Jurkat, Clone E6-1 (cell line): ENCODE results near the gene DMAC1.

Experiments
- DNase-seq: peaks from one replicate; pipeline ENCODE4 v3.0.0-alpha.2; 2011; ENCODE audit warnings: low read depth, low spot score
- H3K4me3 ChIP-seq: 2 replicates; pipeline ENCODE4 v1.5.1; 2011; ENCODE audit warnings: mild to moderate bottlenecking, low read length, control low read depth, moderate library complexity

The DMAC1 gene

GRCh38 chr9:7785813-7786212, 13.8 kb downstream of the DMAC1 start:
- H3K4me3 ChIP-seq: no peak overlapping the region
- DNase-seq: no peak

DNA sequence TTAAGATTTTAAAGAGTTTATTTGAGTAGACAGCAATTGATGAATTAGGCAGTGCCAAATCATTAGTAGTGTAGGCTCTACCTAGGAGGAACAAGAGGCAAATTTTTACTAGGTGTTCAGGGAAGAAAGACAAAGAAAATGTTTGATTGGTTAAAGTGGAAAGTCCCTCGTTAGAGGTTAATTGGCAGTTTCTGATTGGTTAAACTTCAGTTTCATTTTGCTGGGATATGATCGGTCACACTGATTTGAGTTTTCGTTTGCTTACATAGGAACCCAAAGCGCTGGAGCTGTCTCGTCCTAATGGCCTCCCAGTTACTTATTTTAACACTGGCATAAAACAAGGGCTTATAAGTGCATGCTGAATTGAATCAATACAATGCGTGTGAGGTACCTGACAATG, 15.1 kb downstream of the DMAC1 start:
- H3K4me3 ChIP-seq: no peak overlapping the region
- DNase-seq: no peak

- no peak for DNase-seq
- H3K4me3 ChIP-seq: no peak overlapping the region
These were observed 15.9 kb downstream of the DMAC1 start for GRCh38 chr9:7783635-7784063.

DNA sequence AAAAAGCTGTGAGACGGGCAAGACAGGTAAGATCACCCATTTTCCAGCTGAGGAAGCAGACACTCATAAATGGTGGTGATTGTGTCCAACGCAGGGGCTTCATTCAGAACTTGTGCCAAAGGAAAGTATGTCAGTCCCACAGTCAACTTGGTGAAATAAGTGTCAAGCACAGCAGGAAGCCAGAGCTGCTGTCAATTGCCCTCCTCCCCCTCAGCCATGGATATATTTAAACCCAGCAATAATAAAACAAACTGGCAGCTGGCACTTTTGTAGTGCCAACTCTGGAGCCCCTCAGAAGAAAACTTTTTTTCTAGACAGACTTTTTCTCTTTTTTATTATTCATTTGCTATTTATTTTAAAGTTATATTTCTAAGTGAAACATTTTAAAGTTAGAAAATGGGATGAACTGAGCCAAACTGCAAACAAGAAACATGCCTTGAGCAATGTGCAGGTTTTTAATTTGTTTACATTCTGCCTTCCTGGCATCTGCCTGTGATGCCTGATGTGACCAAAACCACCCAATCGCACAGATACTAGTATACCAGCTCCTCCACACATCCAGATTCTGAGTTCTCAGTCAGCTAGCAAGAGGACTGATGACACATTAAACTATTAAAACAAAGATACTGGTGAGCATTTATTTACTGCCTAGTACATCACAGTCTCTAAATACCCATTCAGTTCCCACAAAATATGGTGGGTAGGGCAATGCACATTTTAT, 17.0 kb downstream of the DMAC1 start:
- no peak overlapping the region for H3K4me3 ChIP-seq
- no peak for DNase-seq

GRCh38 chr9:7780261-7780988, 19.2 kb downstream of the DMAC1 start:
- DNase-seq: no peak
- H3K4me3 ChIP-seq: no peak overlapping the region

- no peak overlapping the region for H3K4me3 ChIP-seq
- DNase-seq: no peak
These were observed 20.6 kb downstream of the DMAC1 start for GRCh38 chr9:7778851-7779600.

GRCh38 chr9:7777771-7778170, 21.8 kb downstream of the DMAC1 start:
- H3K4me3 ChIP-seq: no peak overlapping the region
- DNase-seq: no peak

DNA sequence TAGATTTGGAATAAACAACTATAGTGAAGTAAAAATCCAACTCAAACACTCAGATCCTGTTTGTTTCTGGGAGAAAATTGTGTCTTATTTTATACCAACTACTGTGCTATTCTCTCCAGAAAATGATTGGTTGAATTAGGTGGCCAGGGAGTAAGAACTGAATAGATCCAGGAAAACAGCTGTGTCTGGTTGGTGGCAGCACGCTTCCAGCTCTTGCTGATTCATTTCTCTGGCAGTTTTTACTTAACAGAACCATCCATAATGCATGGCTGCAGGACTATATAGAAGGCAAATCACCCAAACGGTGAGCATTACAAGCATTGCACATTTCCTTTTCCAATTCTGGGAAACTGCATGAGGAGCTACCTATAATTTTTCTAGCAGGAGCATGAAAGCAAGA, 29.5 kb downstream of the DMAC1 start:
- no peak overlapping the region for H3K4me3 ChIP-seq
- no peak for DNase-seq

- no peak overlapping the region for H3K4me3 ChIP-seq
- DNase-seq: no peak
These were observed 37.0 kb downstream of the DMAC1 start for GRCh38 chr9:7762600-7762999.

- DNase-seq: no peak
- H3K4me3 ChIP-seq: no peak overlapping the region
These were observed 39.6 kb downstream of the DMAC1 start for GRCh38 chr9:7760014-7760415.

DNA sequence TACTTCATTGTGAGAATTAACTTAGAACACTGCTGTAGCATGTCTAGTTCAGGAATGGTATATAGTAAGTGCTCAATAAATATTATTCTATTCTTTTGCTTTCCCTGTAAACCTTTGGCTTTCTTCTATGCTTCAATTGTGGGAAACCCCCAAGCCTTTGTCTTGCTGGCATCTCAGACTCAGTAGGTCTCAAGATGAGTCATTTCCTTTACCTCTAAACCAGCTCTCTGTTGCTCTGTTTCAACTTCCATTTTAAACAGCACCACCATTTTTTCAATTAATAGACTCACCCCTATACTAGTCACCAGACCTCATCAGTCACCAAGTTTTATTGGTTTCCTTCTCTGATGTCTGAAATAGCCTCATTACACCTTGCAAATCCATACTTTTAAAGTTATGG, 43.5 kb downstream of the DMAC1 start:
- DNase-seq: no peak
- H3K4me3 ChIP-seq: no peak overlapping the region

- H3K4me3 ChIP-seq: no peak overlapping the region
- no peak for DNase-seq
These were observed 47.1 kb downstream of the DMAC1 start for GRCh38 chr9:7752481-7752880.
